Vagina (tissue), 2 donors: ENCODE data around the gene MFN2. TPM values are rescaled to one million over a fixed set of nuclear protein-coding genes. Genes with fewer than 3 reads are reported as not detected.
A peak's percentile ranks its signal among the peaks of the same experiment; 100 is the strongest.

ENCODE experiments used
- DNase-seq, 2 donors: peaks; one replicate each; pipeline ENCODE4 v3.0.0-alpha.2; 2017; ENCODE audit errors: extremely low spot score in 2 of 2
- H3K27ac ChIP-seq: fragments of 200-600 bp; sonication (generic); one replicate; pipeline ENCODE4 v1.5.1; 2019
- H3K27me3 ChIP-seq: fragments of 200-600 bp; sonication (generic); one replicate; pipeline ENCODE4 v1.5.1; 2019
- H3K36me3 ChIP-seq, 2 donors: fragments of 200-600 bp; sonication (generic); one replicate each; pipeline ENCODE4 v1.5.1; 2017 to 2019
- H3K4me1 ChIP-seq: fragments of 200-600 bp; sonication (generic); one replicate; pipeline ENCODE4 v1.5.1; 2019
- H3K4me3 ChIP-seq, 2 donors: fragments of 200-600 bp; sonication (generic); 1 replicate in 1 of 2; 2 replicates in 1 of 2; pipeline ENCODE4 v1.5.1; 2016 to 2019
- H3K9me3 ChIP-seq: fragments of 200-600 bp; sonication (generic); one replicate; pipeline ENCODE4 v1.5.1; 2019
- CTCF ChIP-seq, 3 experiments: fragments of 450-650 bp in 2 of 3; fragments of 200-600 bp in 1 of 3; sonication (generic) in 1 of 3; IDR thresholded peaks; one replicate each; pipeline ENCODE4 v1.5.1; 2017 to 2019; ENCODE audit warnings: antibody characterized with exemption in 3 of 3, mild to moderate bottlenecking in 2 of 3, moderate library complexity in 2 of 3
- POLR2A ChIP-seq, 2 donors: fragments of 450-650 bp; IDR thresholded peaks; one replicate each; pipeline ENCODE4 v1.6.1; 2017; ENCODE audit warnings: antibody characterized with exemption in 2 of 2, mild to moderate bottlenecking in 2 of 2, moderate library complexity in 2 of 2
- POLR2AphosphoS5 ChIP-seq, 2 donors: sonication (generic); formaldehyde crosslinking; IDR thresholded peaks; one replicate each; pipeline ENCODE4 v1.9.0; 2017; ENCODE audit warnings: antibody characterized with exemption in 2 of 2, mild to moderate bottlenecking in 2 of 2, low read depth in 1 of 2; ENCODE audit not compliant: insufficient read depth in 1 of 2
- intact Hi-C: fragments of 100-400 bp; cut with DNase I; formaldehyde crosslinking; loops from one replicate; pipeline ENCODE4 v1.15.1; 2023
- total RNA-seq: library from RNA; depleted of rRNA; stranded (reverse); fragments of >200 nt; gene quantifications from one replicate; pipeline ENCODE4 v1.2.3, GENCODE V29; 2016

MFN2 gene
- total RNA-seq, 1 donor from 2014 or later: 61.6 TPM

- H3K36me3 ChIP-seq: peaks cover 0 to 36% of the 10 kb centered on the region in 2 donors
- intact Hi-C loops: no loop called here
- H3K4me3 ChIP-seq: no peak overlapping the region
- no peaks in the 10 kb centered on the region for H3K4me1 ChIP-seq
- TF ChIP-seq POLR2A (IDR thresholded peaks at IDR 0.05) (no peak), POLR2AphosphoS5 (IDR thresholded peaks at IDR 0.05; ENCODE audit: insufficient read depth in 1 of 2, low read depth in 1 of 2) (no peak), CTCF (IDR thresholded peaks at IDR 0.05) (no peak)
- no peak overlapping the region for H3K27ac ChIP-seq
- H3K9me3 ChIP-seq: no peaks in the 10 kb centered on the region
- DNase-seq: no peak
- H3K27me3 ChIP-seq: no peaks in the 10 kb centered on the region
Measured at GRCh38 chr1:11970441-11971185, 9.6 kb upstream of the MFN2 start.

- no peak overlapping the region for H3K27ac ChIP-seq
- intact Hi-C loops: loop anchor here (2.0 kb wide), 1 partner anchor 43 kb away; the partner anchor contains the start of gene PLOD1
- no peak overlapping the region for H3K4me3 ChIP-seq
- H3K36me3 ChIP-seq: peaks cover 0 to 32% of the 10 kb centered on the region in 2 donors
- DNase-seq: no peak
- TF ChIP-seq POLR2A (IDR thresholded peaks at IDR 0.05) (no peak), CTCF (IDR thresholded peaks at IDR 0.05) (no peak), POLR2AphosphoS5 (IDR thresholded peaks at IDR 0.05; ENCODE audit: insufficient read depth in 1 of 2, low read depth in 1 of 2) (no peak)
- H3K27me3 ChIP-seq: no peaks in the 10 kb centered on the region
- peaks cover 30% of the 10 kb centered on the region for H3K4me1 ChIP-seq
- no peaks in the 10 kb centered on the region for H3K9me3 ChIP-seq
Measured at GRCh38 chr1:11977625-11978024, 2.6 kb upstream of the MFN2 start.

GRCh38 chr1:11978301-11978700, 1.9 kb upstream of the MFN2 start:
- Histone ChIP-seq H3K4me1 (peaks cover 36% of the 10 kb centered on the region), H3K36me3 (peaks cover 0 to 33% of the 10 kb centered on the region in 2 donors), H3K9me3 (no peaks in the 10 kb centered on the region), H3K27me3 (no peaks in the 10 kb centered on the region), H3K27ac (no peak overlapping the region), H3K4me3 (no peak overlapping the region)
- intact Hi-C loops: loop anchor here (2.0 kb wide), 1 partner anchor 44 kb away; the partner anchor contains the start of gene PLOD1
- no peak for DNase-seq
- TF ChIP-seq CTCF (IDR thresholded peaks at IDR 0.05) (no peak), POLR2AphosphoS5 (IDR thresholded peaks at IDR 0.05; ENCODE audit: insufficient read depth in 1 of 2, low read depth in 1 of 2) (no peak), POLR2A (IDR thresholded peaks at IDR 0.05) (no peak)

GRCh38 chr1:11979028-11979850, 1.0 kb upstream of the MFN2 start:
- Histone ChIP-seq H3K27me3 (no peaks in the 10 kb centered on the region), H3K27ac (peak overlapping the region; percentile 96), H3K4me3 (peak overlapping the region; percentile 90 to 96), H3K36me3 (peaks cover 0 to 31% of the 10 kb centered on the region in 2 donors), H3K4me1 (peaks cover 44% of the 10 kb centered on the region), H3K9me3 (no peaks in the 10 kb centered on the region)
- TF ChIP-seq CTCF (IDR thresholded peaks at IDR 0.05) (no peak), POLR2A (IDR thresholded peaks at IDR 0.05) (no peak), POLR2AphosphoS5 (IDR thresholded peaks at IDR 0.05; ENCODE audit: insufficient read depth in 1 of 2, low read depth in 1 of 2) (no peak)
- DNase-seq: no peak
- intact Hi-C loops: loop anchor here (2.0 kb wide), 1 partner anchor 44 kb away; the partner anchor contains the start of gene PLOD1
